HG03135 (cell line): ENCODE data around the gene WDFY3.
"Not testable (repeated sequence)": the region's sequence is repeated elsewhere in the genome, so short reads cannot be mapped to it uniquely, and the experiment has no call there.

Experiments
- ATAC-seq: cut with Tn5 transposase; IDR thresholded peaks from one replicate; pipeline ENCODE4 v1.9.1; 2021; ENCODE audit warnings: mild to moderate bottlenecking, moderate library complexity; ENCODE audit not compliant: unreplicated experiment

Gene WDFY3

DNA sequence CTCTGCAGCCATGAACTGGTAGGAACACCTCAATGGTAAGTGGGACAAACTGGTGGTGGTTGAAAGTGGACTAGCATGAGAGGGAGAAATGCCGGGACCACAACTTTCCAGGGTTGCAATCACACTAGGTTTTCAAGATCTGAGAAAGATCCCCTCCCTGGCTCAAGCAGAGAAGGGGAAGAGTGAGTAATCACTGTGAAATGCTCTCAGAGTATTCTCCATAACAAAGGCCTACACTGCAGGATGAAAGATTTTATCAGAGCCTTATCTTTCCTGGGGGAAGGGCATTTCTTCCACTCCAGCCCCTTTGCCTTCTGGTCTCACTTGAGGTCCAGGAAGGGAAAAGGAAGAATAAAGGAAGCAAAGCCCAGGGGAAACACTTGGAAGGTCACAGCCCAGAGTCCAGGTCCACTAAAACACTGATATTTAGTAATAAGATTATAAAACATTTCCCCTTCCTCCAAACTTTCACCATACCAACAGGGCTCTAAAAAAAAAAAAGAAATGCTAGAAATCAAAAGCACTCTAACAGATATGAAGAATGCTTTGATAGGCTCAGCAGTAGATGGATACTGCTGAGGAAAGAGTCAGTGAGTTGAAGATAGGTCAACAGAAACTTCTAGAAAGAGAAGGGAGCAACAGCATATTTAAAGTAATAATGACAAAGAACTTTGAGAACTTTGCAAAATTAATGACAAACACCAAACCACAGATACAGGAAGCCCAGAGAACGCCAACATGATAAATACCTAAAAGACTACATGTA lies 95.9 kb downstream of the WDFY3 start:
- ATAC-seq = no peak

DNA sequence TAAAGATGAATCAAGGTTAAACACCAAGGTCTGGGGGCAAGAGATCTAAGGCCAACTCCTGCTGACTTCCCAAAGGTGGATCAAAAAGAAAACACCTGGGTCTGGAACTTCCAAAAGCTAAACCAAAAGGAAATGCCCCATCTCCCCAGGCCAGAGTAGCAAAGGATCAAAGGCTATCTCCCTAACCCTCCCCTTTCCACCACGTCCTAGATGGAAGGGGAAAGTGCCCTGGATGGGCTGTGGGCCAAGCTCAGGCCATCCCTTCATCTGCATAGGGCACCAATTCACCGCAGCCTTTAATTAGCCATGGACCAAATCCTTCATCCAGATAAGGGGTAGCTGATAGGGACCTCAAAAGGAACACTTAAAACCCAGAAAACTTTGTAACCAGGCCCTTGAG lies 100.2 kb downstream of the WDFY3 start:
- ATAC-seq = no peak

DNA sequence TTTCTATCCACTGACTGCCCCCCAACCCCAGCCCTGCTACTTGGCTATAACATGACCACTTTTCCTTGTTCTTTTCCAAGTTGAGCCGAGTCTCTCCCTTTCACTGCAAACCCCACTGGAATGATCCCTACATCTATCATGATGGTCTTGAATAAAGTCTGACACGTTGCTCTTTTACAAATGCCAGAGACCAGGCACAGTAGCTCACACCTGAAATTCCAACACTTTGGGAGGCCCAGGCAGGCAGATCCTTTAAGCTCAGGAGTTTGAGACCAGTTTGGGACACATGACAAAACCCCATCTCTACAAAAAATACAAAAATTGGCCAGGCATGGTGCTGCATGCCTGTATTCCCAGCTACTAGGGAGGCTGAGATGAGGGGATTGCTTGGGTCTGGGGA lies 100.9 kb downstream of the WDFY3 start:
- ATAC-seq = no peak

GRCh38 chr4:84862064-84862463 lies 104.4 kb downstream of the WDFY3 start:
- no peak for ATAC-seq

GRCh38 chr4:84857296-84857695 lies 109.2 kb downstream of the WDFY3 start:
- no peak for ATAC-seq

- ATAC-seq = no peak
These were observed 109.9 kb downstream of the WDFY3 start for GRCh38 chr4:84856468-84857049.

GRCh38 chr4:84855774-84856173 lies 110.7 kb downstream of the WDFY3 start:
- ATAC-seq = no peak

DNA sequence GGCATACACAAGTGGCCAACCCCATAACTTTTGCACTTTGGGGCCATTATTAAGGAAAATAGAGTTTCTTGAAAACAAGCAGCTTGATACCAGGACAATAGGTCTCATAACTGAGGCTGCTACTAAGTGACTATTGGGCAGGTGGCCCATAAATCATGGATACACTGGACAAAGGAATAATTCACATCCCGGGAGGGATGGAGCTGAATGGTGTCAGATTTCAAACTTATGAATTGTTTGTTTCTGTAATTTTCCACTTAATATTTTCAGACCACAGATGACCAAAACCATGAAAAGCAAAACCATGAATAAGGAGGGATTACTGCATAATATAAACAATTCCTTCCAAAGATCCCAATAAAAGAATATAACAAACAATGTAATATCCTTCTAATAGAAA lies 114.4 kb downstream of the WDFY3 start:
- no peak for ATAC-seq

DNA sequence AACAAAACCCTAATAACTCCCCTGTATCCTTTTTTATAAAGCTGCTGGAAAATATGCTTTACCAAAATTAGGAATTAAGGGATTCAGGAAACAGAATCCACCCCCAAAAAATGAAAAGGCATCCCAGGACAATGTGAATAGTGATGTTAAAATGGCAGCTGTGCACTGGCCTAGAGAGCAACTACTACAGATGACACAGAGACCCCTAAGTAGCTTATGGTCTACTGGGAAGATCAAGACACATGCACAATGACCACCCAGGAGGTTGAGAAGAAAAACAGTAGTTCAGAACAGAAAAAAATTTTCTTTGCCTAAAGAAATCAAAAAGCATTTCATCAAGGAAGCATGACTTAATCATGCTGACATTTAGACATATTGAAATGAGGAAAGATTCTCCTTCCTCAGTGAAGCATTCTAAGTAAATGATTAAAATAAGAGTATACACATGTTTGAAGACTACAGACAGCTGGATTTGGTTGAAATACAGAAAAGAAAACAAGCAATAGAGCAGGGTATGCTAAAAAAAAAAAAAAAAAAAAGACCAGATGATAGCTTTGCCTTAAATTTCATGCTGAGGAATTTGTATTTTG lies 117.3 kb downstream of the WDFY3 start:
- ATAC-seq = no peak

GRCh38 chr4:84848432-84848831 lies 118.1 kb downstream of the WDFY3 start:
- no peak for ATAC-seq

DNA sequence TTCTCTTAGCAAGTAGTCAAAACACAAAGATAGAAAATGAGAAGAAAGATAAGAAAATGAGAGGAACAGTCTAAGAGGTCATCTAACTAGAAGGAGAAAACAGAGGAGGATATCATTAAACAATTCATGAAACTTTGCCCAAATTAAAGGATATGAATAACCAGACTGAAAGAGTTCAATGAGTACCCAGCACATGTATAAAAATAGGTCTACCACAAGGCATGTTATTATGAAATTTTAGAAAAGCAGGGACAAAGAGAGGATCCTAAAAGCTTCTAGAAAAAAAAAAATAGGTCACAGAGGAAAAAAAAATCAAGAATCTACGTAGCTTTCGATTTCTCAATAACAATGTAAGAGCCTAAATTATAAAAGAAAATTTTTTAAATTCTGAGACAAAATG lies 118.5 kb downstream of the WDFY3 start:
- ATAC-seq = no peak

DNA sequence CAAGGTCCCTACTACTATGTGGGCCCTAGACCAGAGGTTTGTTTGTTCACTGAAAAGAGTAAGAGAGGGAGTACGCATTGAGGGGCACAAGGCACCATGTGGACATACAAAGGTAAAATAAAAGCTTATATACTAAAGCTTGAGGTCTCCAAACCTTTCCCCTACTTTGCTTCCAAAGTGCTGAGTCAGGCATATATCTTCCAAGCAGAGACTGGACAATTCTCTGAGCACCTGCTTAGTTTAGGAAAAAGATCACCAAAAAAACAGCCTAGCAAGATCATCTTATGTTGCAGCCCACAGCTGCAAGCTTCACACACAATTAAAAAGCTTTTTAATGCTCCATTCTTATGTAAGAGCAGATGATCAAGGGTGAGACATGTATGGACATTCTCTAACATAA lies 119.5 kb downstream of the WDFY3 start:
- no peak for ATAC-seq

DNA sequence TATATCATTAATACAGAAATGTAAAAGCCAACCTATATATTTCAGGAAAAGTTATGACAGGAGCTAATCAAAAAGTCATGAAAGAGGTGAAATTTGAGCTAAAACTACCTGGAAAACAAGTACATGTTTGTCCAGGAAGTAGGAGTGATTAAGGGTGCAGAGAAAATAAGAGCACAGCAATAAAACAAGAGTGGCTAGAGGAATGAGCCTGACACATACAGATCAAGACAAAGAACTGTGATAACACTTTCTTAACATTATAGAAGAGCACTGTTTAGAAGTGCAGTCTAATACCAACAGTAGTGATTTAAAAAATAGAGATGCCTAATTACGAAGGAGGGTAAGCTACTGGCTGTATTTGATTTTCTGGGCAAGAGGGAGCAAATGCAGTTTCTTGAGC lies 125.1 kb downstream of the WDFY3 start:
- ATAC-seq = no peak

DNA sequence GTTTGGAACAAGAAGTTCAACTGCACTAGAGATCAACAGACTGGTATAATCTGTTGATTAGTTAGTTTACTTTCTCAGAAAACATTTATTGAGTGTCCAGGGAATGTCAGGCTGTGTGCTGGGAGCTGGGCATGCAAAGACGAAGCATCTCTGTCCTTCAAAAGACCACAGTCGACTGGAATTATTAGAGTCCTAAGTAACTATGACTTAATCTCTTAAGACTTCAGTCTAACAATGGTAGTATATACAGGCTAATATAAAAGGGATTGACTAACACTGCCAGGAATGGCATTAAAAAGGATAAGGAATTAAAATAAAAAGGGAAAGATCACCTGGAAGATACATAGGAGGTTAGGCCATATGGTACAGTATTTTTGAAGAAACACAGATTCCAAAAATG lies 128.7 kb downstream of the WDFY3 start:
- ATAC-seq = no peak

GRCh38 chr4:84829633-84830032 lies 136.9 kb downstream of the WDFY3 start:
- ATAC-seq = not testable (repeated sequence)

GRCh38 chr4:84826681-84827080 lies 139.8 kb downstream of the WDFY3 start:
- ATAC-seq = no peak

DNA sequence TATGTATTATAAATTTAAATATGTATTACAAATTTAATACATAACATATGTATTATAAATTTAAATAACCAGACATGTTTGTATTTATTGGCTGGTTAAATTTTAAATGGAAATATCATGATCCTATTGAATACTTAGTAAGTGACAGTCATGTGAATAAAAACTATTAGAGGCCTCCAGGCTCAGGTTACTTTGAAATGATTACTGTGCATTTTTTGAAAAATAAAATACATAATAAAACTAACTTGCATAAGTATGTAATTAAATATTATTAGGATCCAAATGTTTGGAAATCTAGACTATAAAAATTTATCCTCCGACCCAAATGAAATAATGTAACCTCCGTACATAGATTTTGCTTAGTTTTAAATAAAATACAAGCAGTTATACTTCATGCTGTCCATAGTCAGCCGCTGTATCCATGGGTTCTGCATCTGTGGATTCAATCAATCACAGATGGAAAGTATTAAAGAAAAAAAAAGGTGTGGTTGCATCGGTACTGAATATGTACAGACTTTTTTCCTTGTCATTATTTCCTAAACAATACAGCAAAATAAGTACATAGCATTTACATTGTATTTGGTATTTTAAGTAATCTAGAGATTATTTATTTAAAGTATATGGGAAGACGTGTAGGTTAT lies 140.7 kb downstream of the WDFY3 start:
- ATAC-seq = no peak

DNA sequence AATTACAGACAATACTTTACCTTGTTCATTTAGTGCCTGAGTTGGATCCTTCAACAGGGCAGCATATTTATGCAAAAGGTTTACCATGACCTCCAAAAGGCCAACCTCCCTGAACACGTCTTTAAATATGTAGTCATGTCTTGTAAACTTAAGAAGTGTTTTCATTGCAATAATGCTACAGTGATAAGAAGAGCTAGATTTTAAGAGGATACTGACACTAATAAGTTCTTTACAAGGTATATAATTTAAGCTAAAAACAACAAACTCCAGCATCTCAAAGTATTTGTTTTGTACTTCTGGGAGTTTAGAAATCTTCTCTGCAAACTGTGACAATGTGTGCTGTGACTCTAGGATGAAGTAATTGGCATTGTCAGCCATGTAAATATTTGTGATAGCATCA lies 145.4 kb downstream of the WDFY3 start:
- ATAC-seq = no peak

GRCh38 chr4:84814094-84814750 lies 152.3 kb downstream of the WDFY3 start:
- no peak for ATAC-seq

DNA sequence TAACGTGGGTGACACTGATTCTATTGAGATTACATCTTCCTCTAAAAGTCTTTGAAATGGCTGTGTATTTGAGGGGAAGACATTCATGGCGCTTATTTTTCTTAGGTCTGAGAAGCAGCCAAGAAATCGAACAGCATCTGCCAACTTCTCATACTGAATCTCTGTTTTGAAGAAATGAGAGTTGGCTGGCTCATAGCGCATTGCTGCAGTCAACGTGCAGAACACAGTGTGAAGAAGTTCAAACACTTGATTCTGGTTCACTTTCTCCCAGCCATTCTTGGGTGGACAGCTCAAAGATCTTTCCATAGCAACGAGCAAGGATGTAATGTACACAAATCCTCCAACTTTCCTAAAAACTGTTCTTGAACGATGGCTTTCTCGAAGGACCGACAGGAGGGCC lies 156.5 kb downstream of the WDFY3 start:
- ATAC-seq = no peak

DNA sequence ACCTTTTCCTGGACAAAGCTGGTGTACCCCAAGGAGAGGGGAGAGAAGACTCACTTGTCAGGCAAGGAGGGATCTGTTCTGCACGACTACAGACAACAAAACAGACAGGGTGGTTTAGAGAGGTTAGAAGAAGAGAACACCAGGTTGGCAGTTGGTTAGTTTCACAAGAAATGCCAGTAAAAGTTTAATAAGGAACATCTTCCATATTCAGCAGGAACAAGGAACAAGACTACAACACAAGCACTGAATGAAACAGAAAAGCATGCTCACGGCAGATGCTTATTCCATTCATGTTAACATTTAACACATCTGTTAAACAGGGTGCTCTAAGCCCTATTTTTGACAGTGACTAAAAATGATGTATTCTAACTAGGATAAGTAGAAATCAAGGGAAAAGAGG lies 158.2 kb downstream of the WDFY3 start:
- no peak for ATAC-seq
